ENCODE measurements around the gene RGS11.

RGS11 gene

GRCh38 chr16:309476-309875, 33.7 kb upstream of the RGS11 start:
- in situ Hi-C loops (cut with MboI; ENCODE audit: low sequenced_read_pairs, unreplicated experiment): no loop called here
- TF ChIP-seq CTCF (IDR thresholded peaks at IDR 0.05; ENCODE audit: borderline replicate concordance, control extremely low read depth, extremely low read depth, insufficient read depth, missing control alignments): no peak
- DNase-seq (ENCODE audit: low spot score): peak; percentile 65

GRCh38 chr16:307691-308312, 32.1 kb upstream of the RGS11 start:
- TF ChIP-seq CTCF (IDR thresholded peaks at IDR 0.05; ENCODE audit: borderline replicate concordance, control extremely low read depth, extremely low read depth, insufficient read depth, missing control alignments): no peak

GRCh38 chr16:306911-307370, 31.2 kb upstream of the RGS11 start:
- in situ Hi-C loops (cut with MboI; ENCODE audit: low sequenced_read_pairs, unreplicated experiment): no loop called here
- TF ChIP-seq CTCF (IDR thresholded peaks at IDR 0.05; ENCODE audit: borderline replicate concordance, control extremely low read depth, extremely low read depth, insufficient read depth, missing control alignments): no peak
- no peak for DNase-seq (ENCODE audit: low spot score)

More at GRCh38 chr16:307691-308312, 32.1 kb upstream of the RGS11 start:
- in situ Hi-C loops (cut with MboI; ENCODE audit: low sequenced_read_pairs, unreplicated experiment): no loop called here
- no peak for DNase-seq (ENCODE audit: low spot score)

GRCh38 chr16:305916-306626, 30.3 kb upstream of the RGS11 start:
- in situ Hi-C loops (cut with MboI; ENCODE audit: low sequenced_read_pairs, unreplicated experiment): no loop called here
- TF ChIP-seq CTCF (IDR thresholded peaks at IDR 0.05; ENCODE audit: borderline replicate concordance, control extremely low read depth, extremely low read depth, insufficient read depth, missing control alignments): no peak
- DNase-seq (ENCODE audit: low spot score): no peak

GRCh38 chr16:303760-304505, 28.2 kb upstream of the RGS11 start:
- in situ Hi-C loops (cut with MboI; ENCODE audit: low sequenced_read_pairs, unreplicated experiment): no loop called here

More at GRCh38 chr16:303760-304505, 28.2 kb upstream of the RGS11 start:
- no peak for DNase-seq (ENCODE audit: low spot score)
- TF ChIP-seq CTCF (IDR thresholded peaks at IDR 0.05; ENCODE audit: borderline replicate concordance, control extremely low read depth, extremely low read depth, insufficient read depth, missing control alignments): no peak
